Neural cell (in vitro differentiated cells): Measurements from ENCODE around the gene ZNF574. TPM values are rescaled to one million over a fixed set of nuclear protein-coding genes. Genes with fewer than 3 reads are reported as not detected.
"Not testable (repeated sequence)": the region's sequence is repeated elsewhere in the genome, so short reads cannot be mapped to it uniquely, and the experiment has no call there.

ENCODE experiments used
- H2AFZ ChIP-seq: fragments of 200-600, 300-800 bp; sonication (generic), shearing (Covaris generic); 2 replicates; pipeline ENCODE4 v1.6.0; 2014; ENCODE audit warnings: low read depth, mild to moderate bottlenecking, antibody characterized with exemption, low read length, moderate library complexity
- H3F3A ChIP-seq: fragments of 200-600 bp; shearing (Covaris generic); 2 replicates; pipeline ENCODE4 v1.6.1; 2016; ENCODE audit warnings: mild to moderate bottlenecking, moderate library complexity, mixed read lengths, antibody characterized with exemption, low read length; ENCODE audit not compliant: insufficient read depth, poor library complexity, severe bottlenecking
- H3K27ac ChIP-seq: fragments of 200-600, 300-800 bp; sonication (generic), shearing (Covaris generic); 2 replicates; pipeline ENCODE4 v1.5.1; 2014; ENCODE audit warnings: mild to moderate bottlenecking, low read length, moderate library complexity
- H3K27me3 ChIP-seq: fragments of 300-800, 200-600 bp; sonication (generic), shearing (Covaris generic); 2 replicates; pipeline ENCODE4 v1.6.0; 2014; ENCODE audit warnings: mild to moderate bottlenecking, low read depth, low read length, moderate library complexity; ENCODE audit not compliant: insufficient read depth
- H3K36me3 ChIP-seq: fragments of 300-800, 200-600 bp; sonication (generic), shearing (Covaris generic); 2 replicates; pipeline ENCODE4 v1.5.1; 2014; ENCODE audit warnings: mild to moderate bottlenecking, antibody characterized with exemption, low read length, moderate library complexity; ENCODE audit not compliant: insufficient read depth
- H3K4me2 ChIP-seq: fragments of 300-800, 200-600 bp; sonication (generic), shearing (Covaris generic); 2 replicates; pipeline ENCODE4 v1.6.0; 2014; ENCODE audit warnings: mild to moderate bottlenecking, low read length
- H3K4me3 ChIP-seq: fragments of 300-800, 200-600 bp; sonication (generic), shearing (Covaris generic); 2 replicates; pipeline ENCODE4 v1.5.1; 2014; ENCODE audit warnings: mild to moderate bottlenecking, low read length, moderate library complexity
- H3K79me2 ChIP-seq: fragments of 200-600 bp; shearing (Covaris generic); replicated peaks from 2 replicates; pipeline ENCODE4 v1.6.0; 2014; ENCODE audit warnings: mild to moderate bottlenecking, low read length, moderate library complexity; ENCODE audit not compliant: insufficient read depth
- H3K9ac ChIP-seq: fragments of 300-800, 200-600 bp; sonication (generic), shearing (Covaris generic); 2 replicates; pipeline ENCODE4 v1.6.1; 2016; ENCODE audit warnings: mild to moderate bottlenecking, low read length, mixed read lengths
- H3K9me2 ChIP-seq: fragments of 200-600 bp; shearing (Covaris generic); 2 replicates; pipeline ENCODE4 v1.6.1; 2016; ENCODE audit warnings: mild to moderate bottlenecking, low read length, mixed read lengths; ENCODE audit not compliant: insufficient read depth
- H3K9me3 ChIP-seq: fragments of 200-600, 300-800 bp; sonication (generic), shearing (Covaris generic); 2 replicates; pipeline ENCODE4 v1.6.1; 2016; ENCODE audit warnings: mild to moderate bottlenecking, mixed run types, low read length, moderate library complexity, mixed read lengths
- H4K20me1 ChIP-seq: fragments of 200-600 bp; shearing (Covaris generic); 2 replicates; pipeline ENCODE4 v1.6.1; 2016; ENCODE audit warnings: mild to moderate bottlenecking, mixed run types; ENCODE audit not compliant: insufficient read depth
- CTCF ChIP-seq: fragments of 450-650 bp; IDR thresholded peaks from 2 replicates; pipeline ENCODE4 v1.5.1; 2014; ENCODE audit warnings: antibody characterized with exemption, mild to moderate bottlenecking, moderate library complexity; ENCODE audit not compliant: poor library complexity, severe bottlenecking
- EP300 ChIP-seq: fragments of 450-650 bp; conservative IDR thresholded peaks from 2 replicates; pipeline ENCODE4 v1.6.1; 2014; ENCODE audit warnings: antibody characterized with exemption, mild to moderate bottlenecking, moderate library complexity; ENCODE audit not compliant: poor library complexity, severe bottlenecking
- EZH2 ChIP-seq: fragments of 200-600, 300-800 bp; shearing (Covaris generic), sonication (generic); IDR thresholded peaks from 2 replicates; pipeline ENCODE4 v1.6.1; 2014; ENCODE audit warnings: antibody characterized with exemption, low read length, borderline replicate concordance, mild to moderate bottlenecking; ENCODE audit not compliant: insufficient read depth, poor library complexity, severe bottlenecking
- MXI1 ChIP-seq: fragments of 450-650 bp; conservative IDR thresholded peaks from 2 replicates; pipeline ENCODE4 v1.6.1; 2014; ENCODE audit warnings: antibody characterized with exemption, mild to moderate bottlenecking; ENCODE audit not compliant: poor library complexity, severe bottlenecking
- POLR2AphosphoS5 ChIP-seq: IDR thresholded peaks from 2 replicates; pipeline ENCODE4 v1.6.1; 2012
- RAD21 ChIP-seq: fragments of 450-650 bp; conservative IDR thresholded peaks from 2 replicates; pipeline ENCODE4 v1.6.1; 2014; ENCODE audit warnings: antibody characterized with exemption, mild to moderate bottlenecking, moderate library complexity
- REST ChIP-seq: IDR thresholded peaks from 2 replicates; pipeline ENCODE4 v1.6.1; 2012; ENCODE audit warnings: borderline replicate concordance
- SMC3 ChIP-seq: fragments of 450-650 bp; conservative IDR thresholded peaks from 2 replicates; pipeline ENCODE4 v1.6.1; 2014; ENCODE audit warnings: antibody characterized with exemption, mild to moderate bottlenecking, moderate library complexity; ENCODE audit not compliant: poor library complexity
- TAF1 ChIP-seq: IDR thresholded peaks from 2 replicates; pipeline ENCODE4 v1.6.1; 2012; ENCODE audit warnings: low read depth
- polyA plus RNA-seq: library from polyadenylated mRNA; depleted of rRNA; stranded (reverse); fragments of >200 nt; gene quantifications from 2 replicates; pipeline ENCODE4 v1.2.3, GENCODE V29; 2014

Gene ZNF574
- polyA plus RNA-seq, 1 donor from 2014 or later = 7.0 TPM

- no peak overlapping the region for H3K27ac ChIP-seq
- no peaks in the 10 kb centered on the region for H3F3A ChIP-seq
- no peak overlapping the region for H3K4me2 ChIP-seq
- H4K20me1 ChIP-seq = no peaks in the 10 kb centered on the region
- H3K27me3 ChIP-seq = no peaks in the 10 kb centered on the region
- TF ChIP-seq RAD21 = no peak
- no peak for TF ChIP-seq POLR2AphosphoS5
- no peak for TF ChIP-seq SMC3
- no peak for TF ChIP-seq MXI1
- no peak for TF ChIP-seq EZH2
- TF ChIP-seq EP300 = no peak
- TF ChIP-seq CTCF = no peak
- TF ChIP-seq TAF1 = no peak
- no peak for TF ChIP-seq REST
- peaks cover 7% of the 10 kb centered on the region for H3K36me3 ChIP-seq
- no peaks in the 10 kb centered on the region for H3K9me2 ChIP-seq
- H3K9me3 ChIP-seq = no peaks in the 10 kb centered on the region
- H2AFZ ChIP-seq = no peak overlapping the region
- H3K9ac ChIP-seq = no peak overlapping the region
- H3K79me2 ChIP-seq = no peaks in the 10 kb centered on the region
- no peak overlapping the region for H3K4me3 ChIP-seq
Observed at GRCh38 chr19:42033413-42033812, 42.6 kb upstream of the ZNF574 start.

- not testable (repeated sequence) for H3K9me2 ChIP-seq, H3K9ac ChIP-seq, H3K79me2 ChIP-seq, H2AFZ ChIP-seq, H3K9me3 ChIP-seq, H3K27ac ChIP-seq, H3K4me2 ChIP-seq, H3F3A ChIP-seq, H3K27me3 ChIP-seq, H4K20me1 ChIP-seq, H3K36me3 ChIP-seq, H3K4me3 ChIP-seq
- TF ChIP-seq MXI1 (peak; percentile 31), CTCF (peak; percentile 89), RAD21 (peak; percentile 82), SMC3 (peak; percentile 77)
Observed at GRCh38 chr19:42034640-42035391, 41.1 kb upstream of the ZNF574 start.
